Small intestine (tissue), 7 donors: ENCODE data around the gene PCSK1. TPM values are rescaled to one million over a fixed set of nuclear protein-coding genes. Genes with fewer than 3 reads are reported as not detected.
"Not testable (repeated sequence)": the region's sequence is repeated elsewhere in the genome, so short reads cannot be mapped to it uniquely, and the experiment has no call there.

Experiments
- DNase-seq, 2 donors: peaks; one replicate each; pipeline versions ENCODE4 v3.0.0 to v3.0.0-alpha.2; 2013
- FAIRE-seq: peaks from 2 replicates; lab custom pipeline; 2012; peaks lifted over from hg19 to GRCh38; lab: Jason Lieb, UNC
- H3K27ac ChIP-seq, 3 donors: one replicate each; pipeline ENCODE4 v1.5.1; 2013; ENCODE audit warnings: low read length in 2 of 3, mild to moderate bottlenecking in 2 of 3, control low read depth in 1 of 3, inconsistent platforms in 1 of 3, low read depth in 1 of 3, moderate library complexity in 1 of 3
- H3K27me3 ChIP-seq, 3 donors: one replicate each; pipeline ENCODE4 v1.6.1; 2013; ENCODE audit warnings: low read length in 3 of 3, inconsistent platforms in 1 of 3; ENCODE audit not compliant: control insufficient read depth in 3 of 3, insufficient read depth in 3 of 3
- H3K36me3 ChIP-seq, 3 donors: one replicate each; pipeline ENCODE4 v1.6.1; 2013; ENCODE audit warnings: low read length in 3 of 3, inconsistent platforms in 1 of 3, low read depth in 1 of 3, mild to moderate bottlenecking in 1 of 3, moderate library complexity in 1 of 3; ENCODE audit not compliant: control insufficient read depth in 3 of 3, insufficient read depth in 2 of 3
- H3K4me1 ChIP-seq, 3 donors: one replicate each; pipeline ENCODE4 v1.6.1; 2013; ENCODE audit warnings: low read length in 2 of 3, inconsistent platforms in 1 of 3, low read depth in 1 of 3, mild to moderate bottlenecking in 1 of 3, moderate library complexity in 1 of 3; ENCODE audit not compliant: control insufficient read depth in 3 of 3, insufficient read depth in 2 of 3
- H3K4me3 ChIP-seq, 3 donors: one replicate each; pipeline ENCODE4 v1.5.1; 2013; ENCODE audit warnings: low read length in 3 of 3, control low read depth in 1 of 3, inconsistent platforms in 1 of 3, low read depth in 1 of 3, mild to moderate bottlenecking in 1 of 3, moderate library complexity in 1 of 3
- H3K9me3 ChIP-seq, 2 donors: one replicate each; pipeline ENCODE4 v1.6.1; 2013; ENCODE audit warnings: low read depth in 1 of 2, low read length in 1 of 2; ENCODE audit not compliant: control insufficient read depth in 2 of 2, insufficient read depth in 1 of 2
- WGBS, 3 donors: extraction: QIAGEN DNeasy Blood & Tissue Kit; methylation state at CpG; one replicate each; pipeline ENCODE4 v1.1.7; 2013; 5-methylcytosine and 5-hydroxymethylcytosine counted together
- polyA plus RNA-seq, 4 donors: library from polyadenylated mRNA; stranded (reverse) in 3 of 4; unstranded in 1 of 4; fragments of 200-250 nt in 3 of 4; fragments of 120-200 nt in 1 of 4; gene quantifications; one replicate each; pipeline versions ENCODE4 v1.2.1 to v1.2.3, GENCODE V29; 2013
- donor health status: healthy with polysubstance abuse.
- donor health status: control.
- donor health status: control.
- donor health status: Bipolar disorder and iron deficiency.
- donor health status: healthy.

The PCSK1 gene
- polyA plus RNA-seq, 4 donors, result 0.45 to 12.7 (median 4.1) TPM

DNA sequence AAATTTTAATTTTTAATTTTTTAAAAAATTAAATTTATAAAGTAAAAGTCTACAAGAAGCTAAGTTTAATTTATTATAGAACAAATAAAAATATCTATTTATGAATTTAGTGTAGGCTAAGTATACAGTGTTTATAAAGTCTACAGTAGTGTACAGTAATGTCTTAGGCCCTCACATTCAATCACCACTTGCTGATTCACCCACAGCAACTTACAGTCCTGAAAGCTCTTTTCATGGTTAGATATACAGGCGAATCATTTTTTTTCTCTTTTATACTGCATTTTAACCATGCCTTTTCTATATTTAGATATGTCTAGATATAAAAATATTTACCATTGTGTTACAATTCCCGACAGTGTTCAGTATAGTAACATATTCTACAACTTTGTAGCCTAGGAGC, 55.9 kb downstream of the PCSK1 start:
- Histone ChIP-seq H3K27me3 (no peaks in the 10 kb centered on the region), H3K4me1 (no peaks in the 10 kb centered on the region), H3K9me3 (no peaks in the 10 kb centered on the region), H3K27ac (no peak overlapping the region), H3K4me3 (no peak overlapping the region), H3K36me3 (no peaks in the 10 kb centered on the region)
- WGBS, 3 donors, result 46 to 49% (median 47%) methylated on average over 2 of the region's 2 CpGs
- DNase-seq, result no peak
- FAIRE-seq, result no peak

- Histone ChIP-seq H3K9me3 (no peaks in the 10 kb centered on the region), H3K27me3 (no peaks in the 10 kb centered on the region), H3K4me1 (no peaks in the 10 kb centered on the region), H3K4me3 (no peak overlapping the region), H3K27ac (no peak overlapping the region), H3K36me3 (no peaks in the 10 kb centered on the region)
- peak in 1 of 2 donors; percentile 9 for DNase-seq
- FAIRE-seq, result no peak
- WGBS, 3 donors, result 79 to 94% (median 80%) methylated on average over 5 of the region's 5 CpGs
Measured at GRCh38 chr5:96374653-96375052, 58.4 kb downstream of the PCSK1 start.

GRCh38 chr5:96373381-96373733, 59.7 kb downstream of the PCSK1 start:
- FAIRE-seq, result no peak
- WGBS, 3 donors, result 85 to 91% (median 91%) methylated on average over 4 of the region's 4 CpGs

GRCh38 chr5:96372726-96373380, 60.2 kb downstream of the PCSK1 start:
- Histone ChIP-seq H3K4me3 (no peak overlapping the region), H3K27ac (no peak overlapping the region), H3K27me3 (no peaks in the 10 kb centered on the region), H3K4me1 (no peaks in the 10 kb centered on the region), H3K36me3 (no peaks in the 10 kb centered on the region), H3K9me3 (no peaks in the 10 kb centered on the region)
- no peak for FAIRE-seq
- WGBS, 3 donors, result 86 to 95% (median 93%) methylated on average over 2 of the region's 2 CpGs
- DNase-seq, result no peak

More at GRCh38 chr5:96373381-96373733, 59.7 kb downstream of the PCSK1 start:
- Histone ChIP-seq H3K27ac (no peak overlapping the region), H3K9me3 (no peaks in the 10 kb centered on the region), H3K4me1 (no peaks in the 10 kb centered on the region), H3K27me3 (no peaks in the 10 kb centered on the region), H3K36me3 (no peaks in the 10 kb centered on the region), H3K4me3 (no peak overlapping the region)
- no peak for DNase-seq

GRCh38 chr5:96370976-96371375, 62.1 kb downstream of the PCSK1 start:
- Histone ChIP-seq H3K4me3 (peak overlapping the region in 1 of 3 donors; percentile 11), H3K9me3 (no peaks in the 10 kb centered on the region), H3K36me3 (no peaks in the 10 kb centered on the region), H3K27me3 (no peaks in the 10 kb centered on the region), H3K27ac (no peak overlapping the region), H3K4me1 (no peaks in the 10 kb centered on the region)
- FAIRE-seq (no peak), DNase-seq (no peak)
- 84 to 97% (median 89%) methylated on average over 2 of the region's 2 CpGs for WGBS, 3 donors

DNA sequence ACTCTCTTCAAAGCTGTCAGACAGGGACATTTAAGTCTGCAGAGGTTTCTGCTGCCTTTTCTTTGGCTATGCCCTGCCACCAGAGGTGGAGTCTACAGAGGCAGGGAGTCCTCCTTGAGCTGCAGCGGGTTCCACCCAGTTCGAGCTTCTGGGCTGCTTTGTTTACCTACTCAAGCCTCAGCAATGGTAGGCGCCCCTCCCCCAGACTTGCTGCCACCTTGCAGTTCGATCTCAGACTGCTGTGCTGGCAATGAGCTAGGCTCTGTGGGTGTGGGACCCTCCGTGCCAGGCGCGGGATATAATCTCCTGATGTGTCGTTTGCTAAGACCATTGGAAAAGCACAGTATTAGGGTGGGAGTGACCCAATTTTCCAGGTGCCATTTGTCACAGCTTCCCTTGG, 65.7 kb downstream of the PCSK1 start:
- not testable (repeated sequence) for FAIRE-seq

DNA sequence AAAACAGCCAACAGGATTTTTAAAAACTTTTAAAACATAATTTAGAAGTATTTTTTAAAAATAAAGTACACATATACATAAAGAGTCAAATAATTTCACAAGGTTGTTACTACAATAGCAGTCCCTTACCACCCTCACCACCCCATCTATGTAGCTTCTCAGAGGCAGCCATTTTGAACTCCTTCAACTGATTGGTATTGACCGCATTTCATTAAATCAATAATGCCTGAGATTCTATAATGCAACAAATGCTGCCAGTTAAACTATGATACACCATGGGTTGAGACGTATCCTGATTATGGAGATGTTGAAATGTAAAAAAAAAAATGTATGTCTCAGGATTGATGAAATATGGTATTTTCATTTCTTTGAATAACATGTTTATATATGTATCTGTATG, 78.8 kb downstream of the PCSK1 start:
- Histone ChIP-seq H3K27ac (no peak overlapping the region), H3K9me3 (no peaks in the 10 kb centered on the region), H3K4me3 (no peak overlapping the region), H3K27me3 (no peaks in the 10 kb centered on the region), H3K4me1 (peaks cover 0 to 3% (median 0%) of the 10 kb centered on the region in 3 donors), H3K36me3 (no peaks in the 10 kb centered on the region)
- DNase-seq (no peak), FAIRE-seq (no peak)
- WGBS, 3 donors, result 96 to 97% (median 97%) methylated on average over 2 of the region's 2 CpGs

More for the DNA sequence above, 65.7 kb downstream of the PCSK1 start:
- H3K36me3 ChIP-seq, H3K27me3 ChIP-seq, H3K4me1 ChIP-seq, H3K9me3 ChIP-seq, H3K4me3 ChIP-seq, DNase-seq, H3K27ac ChIP-seq: not testable (repeated sequence)
- 88 to 91% (median 90%) methylated on average over 8 of the region's 8 CpGs for WGBS, 3 donors

DNA sequence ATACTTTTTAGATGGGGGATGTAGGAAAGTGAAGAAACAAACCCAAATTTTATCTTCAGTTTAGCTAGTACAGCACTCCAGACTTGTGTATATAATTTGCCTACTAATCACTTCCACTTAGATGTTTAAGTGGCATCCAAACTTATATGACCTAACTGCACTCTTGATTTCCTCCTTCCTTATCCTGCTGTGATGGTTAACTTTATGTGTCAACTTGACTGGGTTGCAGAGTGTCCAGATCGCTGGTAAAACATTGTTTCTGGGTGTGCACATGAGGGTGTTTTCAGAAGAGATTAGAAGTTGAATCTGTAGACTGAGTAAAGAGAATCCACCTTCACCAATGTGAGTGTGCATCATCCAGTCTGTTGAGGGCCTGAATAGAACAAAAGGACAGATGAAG, 79.8 kb downstream of the PCSK1 start:
- whole genome bisulfite sequencing, 3 donors, result 69 to 77% (median 70%) methylated on average over 1 of the region's 1 CpG
- FAIRE-seq (no peak), DNase-seq (no peak)
- H3K9me3 ChIP-seq, result no peaks in the 10 kb centered on the region
- peaks cover 0 to 3% (median 0%) of the 10 kb centered on the region in 3 donors for H3K4me1 ChIP-seq
- no peaks in the 10 kb centered on the region for H3K27me3 ChIP-seq
- no peak overlapping the region for H3K27ac ChIP-seq
- H3K4me3 ChIP-seq, result no peak overlapping the region
- no peaks in the 10 kb centered on the region for H3K36me3 ChIP-seq

DNA sequence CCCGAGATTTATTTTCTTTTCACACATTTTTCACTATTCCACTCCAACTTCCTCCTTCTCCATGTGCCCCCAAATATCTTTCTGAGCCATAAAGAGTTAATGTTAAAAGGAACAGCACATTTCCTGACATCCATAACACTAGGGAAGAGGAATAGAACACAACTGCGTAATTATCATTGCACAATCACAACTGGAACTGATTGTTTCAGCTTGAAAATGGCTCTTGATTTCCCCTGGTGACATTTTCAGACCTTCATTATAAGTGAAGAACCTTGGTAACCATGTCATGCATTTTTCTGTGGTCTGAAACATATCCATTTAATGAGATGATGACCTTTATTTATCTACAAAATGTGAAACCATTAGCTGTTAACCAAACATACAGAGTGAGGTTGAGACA, 82.4 kb downstream of the PCSK1 start:
- Histone ChIP-seq H3K27ac (no peak overlapping the region), H3K27me3 (no peaks in the 10 kb centered on the region), H3K4me3 (no peak overlapping the region), H3K4me1 (peaks cover 0 to 3% (median 0%) of the 10 kb centered on the region in 3 donors), H3K9me3 (no peaks in the 10 kb centered on the region), H3K36me3 (no peaks in the 10 kb centered on the region)
- DNase-seq (no peak), FAIRE-seq (no peak)
- 59 to 80% (median 62%) methylated on average over 2 of the region's 2 CpGs for WGBS, 3 donors
